GM23248 (cell line): ENCODE data around the gene SV2C.

Experiments used
- EZH2 ChIP-seq: fragments of 200-600 bp; sonication (generic); IDR thresholded peaks from 2 replicates; pipeline ENCODE4 v1.6.1; 2018; ENCODE audit warnings: antibody characterized with exemption, mild to moderate bottlenecking; ENCODE audit not compliant: insufficient read depth, poor library complexity, severe bottlenecking
- EZH2phosphoT487 ChIP-seq: fragments of 200-600 bp; sonication (generic); IDR thresholded peaks from 2 replicates; pipeline ENCODE4 v1.6.1; 2018; ENCODE audit warnings: antibody characterized with exemption, moderate library complexity, mild to moderate bottlenecking, low read depth; ENCODE audit not compliant: insufficient read depth

DNA sequence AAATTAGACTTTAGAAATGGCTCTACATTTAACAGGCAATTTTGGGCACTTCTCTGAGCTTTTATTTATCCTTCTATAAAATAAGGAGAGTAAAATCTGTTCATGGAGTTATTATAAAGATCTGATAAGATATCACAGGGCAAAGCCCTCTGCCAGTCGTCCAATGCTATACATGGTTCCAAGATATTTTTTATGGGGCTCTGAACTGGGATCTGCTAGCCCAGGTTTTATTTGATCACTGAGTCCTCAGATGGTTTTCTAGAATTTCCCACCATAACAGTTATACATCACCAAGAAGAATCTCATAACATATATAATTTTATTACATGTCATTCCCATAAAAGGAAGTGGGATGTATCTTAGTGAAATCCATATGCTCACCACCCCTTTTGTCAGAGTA lies 296.7 kb downstream of the SV2C start:
- TF ChIP-seq EZH2phosphoT487 = no peak
- TF ChIP-seq EZH2 = no peak
